Brain pericyte (primary cell): ENCODE results near the gene MC1R.
"Not testable (repeated sequence)": the region's sequence is repeated elsewhere in the genome, so short reads cannot be mapped to it uniquely, and the experiment has no call there.

Experiments
- DNase-seq: peaks from one replicate; pipeline ENCODE4 v3.0.0-alpha.2; 2012; ENCODE audit warnings: low read depth, low spot score

MC1R gene

GRCh38 chr16:89913408-89914387, 5.0 kb upstream of the MC1R start:
- no peak for DNase-seq

DNA sequence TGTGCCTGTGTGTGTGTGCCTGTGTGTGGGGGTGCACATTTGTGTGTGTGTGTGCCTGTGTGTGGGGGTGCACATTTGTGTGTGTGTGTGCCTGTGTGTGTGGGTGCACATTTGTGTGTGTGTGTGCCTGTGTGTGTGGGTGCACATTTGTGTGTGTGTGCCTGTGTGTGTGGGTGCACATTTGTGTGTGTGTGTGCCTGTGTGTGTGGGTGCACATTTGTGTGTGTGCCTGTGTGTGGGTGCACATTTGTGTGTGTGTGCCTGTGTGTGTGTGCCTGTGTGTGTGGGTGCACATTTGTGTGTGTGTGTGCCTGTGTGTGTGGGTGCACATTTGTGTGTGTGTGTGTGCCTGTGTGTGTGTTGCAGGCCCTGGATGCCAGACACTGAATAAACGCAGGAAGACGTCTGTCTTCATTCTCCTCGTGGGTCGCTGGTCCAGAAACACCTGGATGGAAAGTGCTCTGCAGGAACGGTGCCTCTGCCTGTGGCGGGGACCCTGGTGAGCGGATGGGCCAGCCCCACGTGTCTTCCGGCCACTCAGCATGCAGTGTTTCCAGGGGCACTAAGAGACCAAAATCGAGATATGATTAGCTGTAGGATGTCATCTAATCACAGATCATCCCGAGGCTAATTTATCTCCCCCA, 3.9 kb upstream of the MC1R start:
- DNase-seq: not testable (repeated sequence)

- no peak for DNase-seq
Measured at GRCh38 chr16:89915303-89916232, 3.1 kb upstream of the MC1R start.

DNA sequence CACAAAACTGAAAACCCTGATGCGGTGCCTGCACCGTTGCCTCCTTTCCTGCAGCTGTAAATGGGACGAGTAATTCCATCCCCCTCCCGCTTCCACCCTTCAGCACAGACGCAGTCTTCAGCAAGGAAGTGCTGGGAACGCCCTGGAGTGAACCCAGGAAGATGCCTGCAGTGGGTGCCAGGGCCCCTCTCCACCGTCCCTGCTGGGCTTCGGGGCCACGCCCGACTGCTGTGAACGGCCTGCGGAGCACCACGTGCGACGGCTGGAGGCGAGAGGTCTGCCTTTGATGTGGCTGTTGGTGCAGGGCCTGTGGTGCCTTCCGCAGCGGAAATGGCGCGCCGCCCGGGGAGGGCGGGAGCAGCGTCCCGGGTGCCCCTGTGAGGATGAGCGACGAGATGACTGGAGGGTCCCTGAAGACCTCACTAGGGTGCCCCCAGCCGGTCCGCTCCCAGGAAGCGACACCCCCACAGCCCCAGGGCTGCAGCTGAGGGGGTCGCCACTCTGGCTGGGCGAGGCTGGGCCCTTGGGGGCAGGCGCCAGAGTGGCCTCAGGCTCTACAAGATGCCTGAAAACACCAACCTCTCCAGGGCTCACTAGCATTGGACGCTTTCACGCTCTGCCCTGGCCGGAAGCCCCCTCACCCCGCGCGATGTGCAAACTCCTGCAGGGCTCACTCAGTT, 749 bp upstream of the MC1R start:
- no peak for DNase-seq

- DNase-seq: no peak
Measured at GRCh38 chr16:89919535-89920406, 1.1 kb downstream of the MC1R start.

DNA sequence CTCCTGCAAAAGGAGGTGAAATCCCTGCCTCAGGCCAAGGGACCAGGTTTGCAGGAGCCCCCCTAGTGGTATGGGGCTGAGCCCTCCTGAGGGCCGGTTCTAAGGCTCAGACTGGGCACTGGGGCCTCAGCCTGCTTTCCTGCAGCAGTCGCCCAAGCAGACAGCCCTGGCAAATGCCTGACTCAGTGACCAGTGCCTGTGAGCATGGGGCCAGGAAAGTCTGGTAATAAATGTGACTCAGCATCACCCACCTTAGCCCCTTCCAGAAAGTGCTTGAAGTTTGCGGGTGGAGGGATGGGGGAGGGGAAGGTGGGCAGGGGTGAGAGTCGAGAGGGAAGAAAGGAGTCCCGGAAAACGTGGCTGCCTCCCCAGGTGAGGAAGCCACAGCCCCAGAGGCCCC, 2.1 kb downstream of the MC1R start:
- DNase-seq: no peak

- DNase-seq: no peak
Measured at GRCh38 chr16:89921131-89921701, 2.6 kb downstream of the MC1R start.

- peak; percentile 67 for DNase-seq
Measured at GRCh38 chr16:89921702-89922476, 3.2 kb downstream of the MC1R start.

GRCh38 chr16:89922477-89922883, 3.8 kb downstream of the MC1R start:
- peak; percentile 61 for DNase-seq

- no peak for DNase-seq
Measured at GRCh38 chr16:89922884-89923639, 4.4 kb downstream of the MC1R start, which contains the start of gene TUBB3. Gene TUBB3 (plus strand): TSS chr16:89923342. CDS start chr16:89923402, 60 bp downstream.

DNA sequence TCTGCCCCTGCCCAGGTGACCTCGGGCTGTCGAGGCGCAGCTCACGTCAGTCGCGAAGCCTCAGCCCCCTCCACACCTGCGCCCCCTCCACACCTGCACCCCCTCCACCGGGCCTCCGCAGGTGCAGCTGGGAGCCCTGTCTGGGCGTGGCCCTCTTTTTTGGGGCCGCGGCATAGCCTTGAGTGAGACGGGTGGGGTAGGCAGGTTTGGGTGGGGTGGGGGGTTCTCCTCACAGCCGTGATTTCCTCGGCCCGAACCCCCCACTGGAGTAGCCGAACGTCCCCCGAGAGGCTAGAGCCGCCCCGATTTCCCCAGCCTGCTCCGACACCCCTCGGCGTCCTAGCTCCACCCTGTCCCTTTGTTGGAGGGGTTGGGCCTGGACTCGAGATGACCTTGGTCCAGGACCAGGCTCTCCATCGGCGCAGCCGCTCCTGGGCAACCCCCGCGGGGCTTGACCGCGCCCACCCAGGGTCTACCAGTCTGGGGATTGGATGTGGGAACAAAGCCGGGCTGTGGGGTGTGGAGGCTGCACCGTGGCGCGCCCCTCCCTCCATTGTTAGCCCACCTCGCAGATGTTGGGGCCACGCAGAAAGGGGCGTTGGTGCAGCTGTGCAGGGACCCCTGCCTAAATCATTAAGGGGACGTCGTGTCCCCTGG, 5.1 kb downstream of the MC1R start:
- DNase-seq: no peak

GRCh38 chr16:89924297-89924924, 5.7 kb downstream of the MC1R start:
- DNase-seq: no peak

- no peak for DNase-seq
Measured at GRCh38 chr16:89924925-89925307, 6.3 kb downstream of the MC1R start.

GRCh38 chr16:89925596-89926079, 7.0 kb downstream of the MC1R start:
- no peak for DNase-seq

- DNase-seq: no peak
Measured at GRCh38 chr16:89931305-89931896, 12.7 kb downstream of the MC1R start.

DNA sequence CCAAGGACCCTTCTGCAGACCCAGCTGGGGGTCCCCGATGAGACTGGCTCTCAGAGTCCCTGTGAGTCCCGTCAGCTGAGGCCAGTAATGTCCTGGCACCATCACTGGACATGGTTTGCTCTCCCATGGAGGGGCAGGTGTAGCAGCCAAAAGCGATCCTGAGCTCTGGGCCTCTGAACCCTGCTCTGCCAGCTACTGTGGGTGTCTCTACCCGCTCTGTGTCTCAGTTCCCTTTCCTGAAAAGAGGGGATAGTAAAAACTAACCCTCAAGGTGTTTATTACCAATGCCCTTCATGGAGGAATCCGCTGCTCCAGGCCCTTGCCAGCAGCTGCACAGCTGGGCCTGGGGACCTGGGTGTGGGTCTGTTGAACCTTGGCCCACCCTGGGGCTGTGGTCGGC, 13.3 kb downstream of the MC1R start:
- no peak for DNase-seq

- DNase-seq: not testable (repeated sequence)
Measured at GRCh38 chr16:89934019-89934418, 15.4 kb downstream of the MC1R start.
